ENCODE measurements around the gene OPRM1. TPM values are rescaled to one million over a fixed set of nuclear protein-coding genes. Genes with fewer than 3 reads are reported as not detected.

The OPRM1 gene
- total and polyA plus RNA-seq, 2 of the 8 experiments (the other 6 are each of a cell fraction or from before 2014, with no cell fraction given): not detected

DNA sequence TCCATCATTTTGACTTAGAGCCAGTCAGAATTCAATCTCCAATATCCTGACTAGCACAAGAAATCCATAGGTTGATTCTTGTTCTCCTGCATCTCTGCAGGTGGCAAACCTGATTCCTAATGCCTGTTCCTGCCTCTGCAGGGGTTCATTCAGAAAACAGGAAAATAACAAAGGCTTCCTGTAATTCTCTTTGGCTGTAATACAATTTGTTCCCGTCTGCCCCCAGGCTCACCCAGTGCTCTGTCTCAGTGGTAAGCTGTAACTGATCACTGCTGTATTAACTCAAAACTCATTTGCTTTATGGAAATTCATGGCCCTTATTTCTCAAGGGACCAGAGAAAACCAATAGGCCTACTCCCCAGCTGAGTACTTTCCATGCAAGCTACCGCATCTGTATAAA lies 88.6 kb downstream of the OPRM1 start:
- Histone ChIP-seq H3K27ac (ENCODE audit: low read depth, low read length) (no peak overlapping the region), H2BK15ac (ENCODE audit: low read length) (no peak overlapping the region), H4K5ac (ENCODE audit: insufficient read length, low read depth, low read length) (no peak overlapping the region), H2AFZ (ENCODE audit: low read length) (no peak overlapping the region), H3K4me1 (replicated peaks in 1 of 4; ENCODE audit: control insufficient read depth in 3 of 4, insufficient read depth in 4 of 4, low read length in 3 of 4) (peaks cover 0 to 2% (median 0%) of the 10 kb centered on the region in 4 experiments; a peak in 2 of 7 replicates), H3K23ac (ENCODE audit: insufficient read length) (no peak overlapping the region), H3K56ac (replicated peaks; ENCODE audit: insufficient read length, low read depth, low read length) (no peak overlapping the region), H2BK5ac (ENCODE audit: low read depth, low read length) (no peak overlapping the region), H3K27me3 (replicated peaks in 1 of 4; ENCODE audit: control insufficient read depth in 3 of 4, extremely low read depth in 1 of 4, insufficient read depth in 3 of 4, low read length in 3 of 4) (peaks cover 0 to 2% (median 0%) of the 10 kb centered on the region in 4 experiments; a peak in 1 of 7 replicates), H3K79me1 (ENCODE audit: low read depth, low read length) (no peaks in the 10 kb centered on the region), H3K36me3 (ENCODE audit: control insufficient read depth in 2 of 4, insufficient read depth in 4 of 4, low read length in 3 of 4) (no peaks in the 10 kb centered on the region), H3K9ac (replicated peaks in 1 of 4; ENCODE audit: extremely low read depth in 1 of 4, low read depth in 3 of 4, low read length in 3 of 4) (no peak overlapping the region), H3K23me2 (ENCODE audit: low read depth, low read length) (no peaks in the 10 kb centered on the region), H4K20me1 (replicated peaks in 1 of 2; ENCODE audit: control insufficient read depth in 1 of 2, insufficient read depth in 2 of 2, low read length in 2 of 2) (no peaks in the 10 kb centered on the region), H3K14ac (ENCODE audit: insufficient read length) (no peak overlapping the region), H3K4me2 (ENCODE audit: insufficient read depth in 1 of 2, low read depth in 2 of 2, low read length in 2 of 2) (no peak overlapping the region), H3K4me3 (ENCODE audit: extremely low read depth in 1 of 4, insufficient read depth in 2 of 4, low read depth in 3 of 4, low read length in 4 of 4) (no peak overlapping the region), H3K4ac (replicated peaks; ENCODE audit: insufficient read length, low read depth, low read length) (no peak overlapping the region), H3K18ac (ENCODE audit: extremely low read depth, low read length) (no peak overlapping the region), H2AK5ac (ENCODE audit: low read depth, low read length) (no peak overlapping the region), H3K9me3 (ENCODE audit: insufficient read depth in 2 of 2, low read depth in 1 of 2, low read length in 1 of 2) (no peaks in the 10 kb centered on the region), H4K91ac (replicated peaks; ENCODE audit: insufficient read length, low read length) (no peak overlapping the region), H2BK120ac (replicated peaks; ENCODE audit: low read depth, low read length) (no peak overlapping the region), H2BK20ac (ENCODE audit: low read length) (no peak overlapping the region), H3K79me2 (ENCODE audit: control insufficient read depth in 1 of 2, insufficient read depth in 2 of 2, low read length in 2 of 2) (no peaks in the 10 kb centered on the region), H4K8ac (ENCODE audit: extremely low read depth, insufficient read depth, low read length) (no peak overlapping the region), H2BK12ac (ENCODE audit: low read depth, low read length) (no peak overlapping the region)
- CTCF ChIA-PET (ENCODE audit: partially characterized antibody): no interaction called here
- TF ChIP-seq HDAC2 (IDR thresholded peaks at IDR 0.05; ENCODE audit: borderline replicate concordance in 1 of 2, low read depth in 2 of 2, low read length in 2 of 2) (peak in 1 of 2 experiments; percentile 70; a peak in 1 of 4 replicates), TAF7 (optimal IDR thresholded peaks at IDR 0.05; ENCODE audit: borderline replicate concordance, low read depth, low read length) (no peak)
- FAIRE-seq: no peak
- POLR2A ChIA-PET (ENCODE audit: partially characterized antibody): interaction anchor here (1.8 kb wide), 1 partner anchor 12 kb away, joined by 4 read pairs; no protein-coding TSS in a partner anchor
- no peak for DNase-seq (ENCODE audit: low read depth in 1 of 2, low spot score in 2 of 2)
- WGBS, 2 experiments (ENCODE audit: extremely low coverage in 1 of 2, insufficient coverage in 1 of 2, insufficient read length in 1 of 2, insufficient replicate concordance in 2 of 2, low coverage in 1 of 2, low lambda C conversion rate in 2 of 2, missing lambda C conversion rate in 1 of 2): 41% methylated on average over 2 of the region's 2 CpGs; no CpG with 5 or more reads in 1 of the 2 experiments

All from H1 (cell line).